Peyer's patch (tissue), 4 donors: ENCODE measurements around the gene SPIRE2. TPM values are rescaled to one million over a fixed set of nuclear protein-coding genes. Genes with fewer than 3 reads are reported as not detected.
"Not testable (repeated sequence)": the region's sequence is repeated elsewhere in the genome, so short reads cannot be mapped to it uniquely, and the experiment has no call there.

Source experiments
- DNase-seq, 3 donors: peaks; one replicate each; pipeline ENCODE4 v3.0.0-alpha.2; 2017 to 2019
- H3K27ac ChIP-seq, 4 donors: fragments of 200-600 bp; sonication (generic); one replicate each; pipeline ENCODE4 v1.5.1; 2016 to 2019
- H3K27me3 ChIP-seq, 2 donors: fragments of 200-600 bp; sonication (generic); one replicate each; pipeline ENCODE4 v1.5.1; 2019
- H3K36me3 ChIP-seq, 3 donors: fragments of 200-600 bp; sonication (generic); one replicate each; pipeline ENCODE4 v1.5.1; 2016 to 2019
- H3K4me1 ChIP-seq, 4 donors: fragments of 200-600 bp; sonication (generic); one replicate each; pipeline ENCODE4 v1.5.1; 2016 to 2019
- H3K4me3 ChIP-seq, 4 donors: fragments of 200-600 bp; sonication (generic); 1 replicate in 3 of 4; 2 replicates in 1 of 4; pipeline ENCODE4 v1.5.1; 2016 to 2019; ENCODE audit warnings: mild to moderate bottlenecking in 1 of 4
- H3K9me3 ChIP-seq, 4 donors: fragments of 200-600 bp; sonication (generic); one replicate each; pipeline ENCODE4 v1.5.1; 2016 to 2019; ENCODE audit warnings: mild to moderate bottlenecking in 1 of 4
- CTCF ChIP-seq, 6 experiments: fragments of 450-650 bp in 4 of 6; fragments of 200-600 bp in 2 of 6; sonication (generic) in 1 of 6; IDR thresholded peaks; one replicate each; pipeline ENCODE4 v1.5.1; 2017 to 2019; ENCODE audit warnings: antibody characterized with exemption in 6 of 6, mild to moderate bottlenecking in 3 of 6, moderate library complexity in 1 of 6
- POLR2A ChIP-seq, 2 donors: fragments of 450-650 bp; IDR thresholded peaks; one replicate each; pipeline ENCODE4 v1.5.1; 2017; ENCODE audit warnings: antibody characterized with exemption in 2 of 2, mild to moderate bottlenecking in 2 of 2, moderate library complexity in 2 of 2
- total RNA-seq, 4 donors: library from RNA; depleted of rRNA; stranded (reverse); fragments of >200 nt; gene quantifications; one replicate each; pipeline ENCODE4 v1.1.0, GENCODE V29; 2016

Gene SPIRE2
- total RNA-seq, 4 donors from 2014 or later: 45.5 to 147 (median 111) TPM

- DNase-seq: peak; percentile 96 to 99 (median 98)
- peak overlapping the region; percentile 62 to 96 (median 90) for H3K4me3 ChIP-seq
- H3K36me3 ChIP-seq: peaks cover 0 to 21% (median 0%) of the 10 kb centered on the region in 3 donors
- no peaks in the 10 kb centered on the region for H3K9me3 ChIP-seq
- peak overlapping the region; percentile 96 to 100 (median 100) for H3K27ac ChIP-seq
- H3K27me3 ChIP-seq: no peaks in the 10 kb centered on the region
- peaks cover 0 to 18% (median 2%) of the 10 kb centered on the region in 4 donors for H3K4me1 ChIP-seq
- no peak for TF ChIP-seq CTCF (IDR thresholded peaks at IDR 0.05)
- TF ChIP-seq POLR2A (IDR thresholded peaks at IDR 0.05): no peak
Measured at GRCh38 chr16:89873972-89874689, 45.9 kb downstream of the SPIRE2 start.

GRCh38 chr16:89879123-89879522 lies 50.8 kb downstream of the SPIRE2 start:
- DNase-seq, H3K4me3 ChIP-seq, H3K9me3 ChIP-seq, H3K27ac ChIP-seq, H3K4me1 ChIP-seq, H3K27me3 ChIP-seq: not testable (repeated sequence)
- H3K36me3 ChIP-seq: peaks cover 0 to 65% (median 4%) of the 10 kb centered on the region in 3 donors

GRCh38 chr16:89880477-89881367 lies 52.4 kb downstream of the SPIRE2 start:
- Histone ChIP-seq H3K27ac (no peak overlapping the region), H3K4me1 (no peaks in the 10 kb centered on the region), H3K9me3 (no peaks in the 10 kb centered on the region), H3K36me3 (peaks cover 0 to 73% (median 4%) of the 10 kb centered on the region in 3 donors), H3K27me3 (no peaks in the 10 kb centered on the region), H3K4me3 (no peak overlapping the region)
- TF ChIP-seq CTCF (IDR thresholded peaks at IDR 0.05) (no peak), POLR2A (IDR thresholded peaks at IDR 0.05) (no peak)
- DNase-seq: no peak

- H3K4me1 ChIP-seq: no peaks in the 10 kb centered on the region
- no peak for TF ChIP-seq CTCF (IDR thresholded peaks at IDR 0.05)
- TF ChIP-seq POLR2A (IDR thresholded peaks at IDR 0.05): no peak
- H3K27ac ChIP-seq: no peak overlapping the region
- no peaks in the 10 kb centered on the region for H3K9me3 ChIP-seq
- DNase-seq: no peak
- H3K27me3 ChIP-seq: no peaks in the 10 kb centered on the region
- no peak overlapping the region for H3K4me3 ChIP-seq
- peaks cover 0 to 79% (median 4%) of the 10 kb centered on the region in 3 donors for H3K36me3 ChIP-seq
Measured at GRCh38 chr16:89881368-89881730, 53.1 kb downstream of the SPIRE2 start.

GRCh38 chr16:89883346-89884040 lies 55.2 kb downstream of the SPIRE2 start:
- no peak for TF ChIP-seq CTCF (IDR thresholded peaks at IDR 0.05)
- DNase-seq: no peak
- Histone ChIP-seq H3K27me3 (no peaks in the 10 kb centered on the region), H3K4me1 (no peaks in the 10 kb centered on the region), H3K9me3 (no peaks in the 10 kb centered on the region), H3K4me3 (no peak overlapping the region), H3K27ac (no peak overlapping the region), H3K36me3 (peaks cover 0 to 92% (median 4%) of the 10 kb centered on the region in 3 donors)
